ENCODE data around the gene SZT2.

DNA sequence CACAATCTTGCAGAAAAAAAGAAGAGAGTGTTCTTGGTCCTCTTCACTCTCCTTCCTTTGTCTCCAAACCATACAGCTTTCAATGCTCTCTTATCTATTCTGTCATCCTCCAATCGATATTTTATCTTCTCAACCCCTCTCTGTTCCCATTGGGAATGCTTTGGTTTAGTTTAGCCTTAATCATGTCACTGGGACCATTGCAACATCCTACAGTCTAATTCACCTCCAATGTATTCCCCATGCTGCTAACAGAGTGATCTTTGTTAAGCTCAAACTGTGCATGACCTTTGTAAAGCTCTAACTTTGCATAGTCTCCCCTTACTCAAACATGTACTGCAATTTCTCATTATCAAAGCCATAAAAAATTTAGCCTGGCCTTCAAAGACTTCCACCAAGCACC, 49.1 kb upstream of the SZT2 start:
- TF ChIP-seq, protein P1, sequence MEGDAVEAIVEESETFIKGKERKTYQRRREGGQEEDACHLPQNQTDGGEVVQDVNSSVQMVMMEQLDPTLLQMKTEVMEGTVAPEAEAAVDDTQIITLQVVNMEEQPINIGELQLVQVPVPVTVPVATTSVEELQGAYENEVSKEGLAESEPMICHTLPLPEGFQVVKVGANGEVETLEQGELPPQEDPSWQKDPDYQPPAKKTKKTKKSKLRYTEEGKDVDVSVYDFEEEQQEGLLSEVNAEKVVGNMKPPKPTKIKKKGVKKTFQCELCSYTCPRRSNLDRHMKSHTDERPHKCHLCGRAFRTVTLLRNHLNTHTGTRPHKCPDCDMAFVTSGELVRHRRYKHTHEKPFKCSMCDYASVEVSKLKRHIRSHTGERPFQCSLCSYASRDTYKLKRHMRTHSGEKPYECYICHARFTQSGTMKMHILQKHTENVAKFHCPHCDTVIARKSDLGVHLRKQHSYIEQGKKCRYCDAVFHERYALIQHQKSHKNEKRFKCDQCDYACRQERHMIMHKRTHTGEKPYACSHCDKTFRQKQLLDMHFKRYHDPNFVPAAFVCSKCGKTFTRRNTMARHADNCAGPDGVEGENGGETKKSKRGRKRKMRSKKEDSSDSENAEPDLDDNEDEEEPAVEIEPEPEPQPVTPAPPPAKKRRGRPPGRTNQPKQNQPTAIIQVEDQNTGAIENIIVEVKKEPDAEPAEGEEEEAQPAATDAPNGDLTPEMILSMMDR (conservative IDR thresholded peaks at IDR 0.05; ENCODE audit: low read depth, low read length) = no peak
- no peak for TF ChIP-seq EZH2 (IDR thresholded peaks at IDR 0.05; ENCODE audit: borderline replicate concordance, low read depth, low read length, poor library complexity, severe bottlenecking)
